Measurements from ENCODE around the gene FBXL17. TPM values are rescaled to one million over a fixed set of nuclear protein-coding genes. Genes with fewer than 3 reads are reported as not detected.
A peak's percentile ranks its signal among the peaks of the same experiment; 100 is the strongest.
"Not testable (repeated sequence)": the region's sequence is repeated elsewhere in the genome, so short reads cannot be mapped to it uniquely, and the experiment has no call there.

FBXL17 gene
- total RNA-seq, 1 experiment from 2014 or later = 18.0 TPM

DNA sequence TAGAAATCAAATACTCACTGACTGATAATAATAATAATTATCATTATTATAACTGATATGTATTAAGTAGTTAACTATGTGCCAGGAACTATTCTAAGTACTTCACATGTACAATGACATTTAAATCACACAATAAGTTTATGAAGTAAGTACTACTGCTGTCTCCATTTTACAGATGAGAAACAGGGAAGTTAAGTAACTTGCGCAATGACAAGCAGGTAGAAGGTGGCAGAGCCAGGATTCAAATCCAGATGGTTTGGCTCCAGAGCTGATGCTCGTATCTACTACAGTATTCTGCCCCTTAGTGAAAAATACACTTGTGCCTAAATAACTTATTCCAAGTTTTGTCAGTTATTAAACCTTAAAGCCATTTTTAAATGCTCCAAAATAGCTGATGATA lies 217.3 kb downstream of the FBXL17 start:
- no peak for DNase-seq (ENCODE audit: low spot score)

DNA sequence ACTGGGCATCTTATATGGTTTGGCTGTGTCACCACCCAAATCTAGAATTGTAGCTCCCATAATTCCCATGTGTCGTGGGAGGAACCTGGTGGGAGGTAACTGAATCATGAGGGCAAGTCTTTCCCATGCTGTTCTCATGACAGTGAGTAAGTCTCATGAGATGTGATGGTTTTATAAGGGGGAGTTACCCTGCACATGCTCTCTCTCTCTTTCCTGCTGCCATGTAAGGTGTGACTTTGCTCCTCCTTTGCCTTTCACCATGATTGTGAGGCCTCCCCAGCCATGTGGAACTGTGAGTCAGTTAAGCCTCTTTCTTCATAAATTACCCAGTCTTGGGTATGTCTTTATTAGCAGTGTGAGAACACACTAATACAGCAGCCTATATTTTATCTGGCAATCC lies 229.0 kb downstream of the FBXL17 start:
- not testable (repeated sequence) for DNase-seq (ENCODE audit: low spot score)

- DNase-seq (ENCODE audit: low spot score) = no peak
Observed at GRCh38 chr5:108149369-108149768, 232.5 kb downstream of the FBXL17 start.

DNA sequence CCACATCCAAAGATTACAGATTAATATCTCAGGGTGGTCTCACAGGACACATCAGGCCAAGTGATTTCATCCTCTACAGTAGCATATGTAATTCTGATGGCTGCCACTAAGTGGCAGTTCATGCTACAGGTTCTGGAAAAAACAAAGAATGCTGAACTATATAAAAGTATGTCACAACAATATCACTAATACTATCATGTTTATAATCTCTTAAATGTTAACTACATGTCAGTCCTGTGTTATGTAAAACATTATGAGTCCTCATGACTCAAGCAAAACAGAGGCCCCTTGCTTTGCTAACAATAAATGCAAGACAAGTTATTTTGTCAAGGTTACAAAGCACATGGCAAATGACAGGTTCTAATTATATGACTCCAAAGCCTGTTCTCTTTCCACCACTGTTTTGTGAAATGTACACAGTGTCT lies 233.2 kb downstream of the FBXL17 start:
- DNase-seq (ENCODE audit: low spot score) = peak; percentile 29

GRCh38 chr5:108146222-108146621 lies 235.7 kb downstream of the FBXL17 start:
- no peak for DNase-seq (ENCODE audit: low spot score)

DNA sequence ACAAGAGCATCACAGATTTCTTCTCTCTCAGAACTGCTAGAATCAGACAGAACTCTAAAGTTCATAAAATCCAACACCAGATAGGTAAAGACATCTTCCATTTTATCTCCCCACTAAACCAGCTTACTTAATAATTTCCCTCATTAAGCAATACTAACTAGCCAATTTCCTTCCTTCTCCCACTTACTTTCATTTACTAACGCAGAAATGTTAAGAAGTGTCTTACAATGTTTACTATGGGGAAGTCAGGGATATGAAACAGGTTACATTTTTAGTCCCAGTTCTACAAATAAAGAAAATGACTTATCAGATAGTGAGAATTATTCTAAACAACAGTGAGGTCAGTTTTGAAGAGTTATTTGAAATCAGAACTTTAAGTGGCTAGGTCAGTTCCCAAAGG lies 236.5 kb downstream of the FBXL17 start:
- no peak for DNase-seq (ENCODE audit: low spot score)

GRCh38 chr5:108144332-108144731 lies 237.6 kb downstream of the FBXL17 start:
- no peak for DNase-seq (ENCODE audit: low spot score)

DNA sequence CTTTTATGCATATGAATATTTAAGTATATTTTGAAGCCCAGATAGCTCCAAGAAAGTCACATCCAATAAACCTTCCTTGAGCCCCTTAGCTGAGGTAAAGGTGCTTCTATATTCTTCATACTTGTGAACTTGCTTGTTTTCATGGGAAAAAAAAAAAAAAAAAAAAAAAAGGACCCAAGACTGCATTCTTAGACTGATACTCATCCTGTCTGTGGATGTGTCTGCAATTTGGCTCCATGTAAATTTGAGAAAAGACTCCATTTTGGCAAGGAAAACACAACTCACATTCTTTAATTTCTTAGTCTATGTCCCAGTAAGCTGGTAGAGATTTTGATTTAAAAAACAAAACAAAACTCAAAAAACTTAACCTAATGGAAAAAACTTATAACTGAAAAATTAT lies 238.3 kb downstream of the FBXL17 start:
- DNase-seq (ENCODE audit: low spot score) = no peak

DNA sequence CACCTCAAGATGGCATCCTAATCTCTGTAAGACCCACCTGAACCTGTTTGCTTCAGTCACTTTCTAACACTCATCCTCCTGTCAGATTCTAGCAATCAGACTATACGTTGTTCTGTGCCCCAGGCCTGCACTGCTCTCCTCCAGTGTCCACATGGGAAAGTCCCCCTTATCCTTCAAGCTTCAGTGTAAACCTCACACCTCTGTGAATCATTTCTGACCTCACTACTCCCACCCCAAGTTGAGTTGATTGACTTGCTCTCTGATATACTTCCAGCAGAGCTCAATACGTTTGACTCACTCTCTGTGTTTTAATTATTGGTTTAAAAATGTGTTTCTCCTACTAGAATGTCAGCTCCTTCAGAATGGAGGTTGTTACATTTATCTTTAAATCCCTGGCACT lies 240.2 kb downstream of the FBXL17 start:
- no peak for DNase-seq (ENCODE audit: low spot score)

DNA sequence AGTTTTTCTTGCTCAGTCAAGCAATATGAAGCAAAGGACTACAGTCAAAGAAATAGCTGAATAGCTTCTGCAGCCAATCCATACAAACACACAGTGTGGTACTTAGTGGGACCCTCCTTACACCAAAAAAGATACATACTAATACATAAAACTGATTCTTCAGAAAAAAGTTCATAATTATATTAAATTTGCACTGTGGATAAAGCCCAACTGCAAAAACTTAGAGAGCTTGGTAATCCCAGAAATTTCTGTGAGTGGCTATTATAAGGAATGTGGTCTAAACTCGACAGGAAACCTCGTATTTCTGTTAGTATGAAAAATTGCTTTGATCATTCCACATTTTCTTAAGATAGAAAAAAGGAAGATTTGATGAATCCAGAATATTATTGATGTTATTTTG lies 245.4 kb downstream of the FBXL17 start:
- DNase-seq (ENCODE audit: low spot score) = no peak

GRCh38 chr5:108129129-108129528 lies 252.8 kb downstream of the FBXL17 start:
- no peak for DNase-seq (ENCODE audit: low spot score)

DNA sequence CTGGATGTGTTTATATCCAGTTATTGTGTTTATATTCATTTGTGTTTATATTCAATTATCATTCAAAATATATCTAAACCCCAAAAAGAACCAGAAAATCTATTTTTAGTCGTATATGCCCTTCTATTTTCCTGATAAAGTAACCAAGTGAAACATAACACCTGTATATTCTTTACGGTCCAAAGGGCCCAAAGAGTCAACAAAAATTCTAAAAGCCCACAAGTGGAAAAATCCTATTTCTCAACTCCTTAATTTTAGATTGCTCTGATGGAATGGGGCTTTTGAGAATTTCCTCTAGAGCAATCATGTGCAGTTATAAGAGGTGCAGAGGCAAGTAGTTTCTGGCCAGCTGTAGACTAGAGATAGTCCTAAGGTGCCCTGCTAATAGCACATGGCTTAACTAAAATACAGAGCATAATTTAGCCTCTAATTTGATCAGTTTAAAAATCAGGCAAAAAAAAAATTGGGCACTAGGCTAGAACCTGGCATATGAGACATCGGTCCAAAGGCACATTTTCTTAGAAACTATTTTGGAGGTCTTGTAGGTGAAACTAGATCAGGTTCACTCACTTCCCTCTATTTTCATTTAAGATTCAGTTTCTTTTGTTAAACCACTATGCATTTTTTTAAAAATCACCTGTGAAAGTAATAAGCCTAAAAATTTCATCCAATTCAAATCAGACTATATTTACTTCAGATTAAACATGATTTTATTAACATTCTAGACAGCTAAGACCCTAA lies 256.0 kb downstream of the FBXL17 start:
- DNase-seq (ENCODE audit: low spot score) = no peak

- no peak for DNase-seq (ENCODE audit: low spot score)
Observed at GRCh38 chr5:108124596-108124995, 257.3 kb downstream of the FBXL17 start.

GRCh38 chr5:108122702-108123101 lies 259.2 kb downstream of the FBXL17 start:
- no peak for DNase-seq (ENCODE audit: low spot score)

DNA sequence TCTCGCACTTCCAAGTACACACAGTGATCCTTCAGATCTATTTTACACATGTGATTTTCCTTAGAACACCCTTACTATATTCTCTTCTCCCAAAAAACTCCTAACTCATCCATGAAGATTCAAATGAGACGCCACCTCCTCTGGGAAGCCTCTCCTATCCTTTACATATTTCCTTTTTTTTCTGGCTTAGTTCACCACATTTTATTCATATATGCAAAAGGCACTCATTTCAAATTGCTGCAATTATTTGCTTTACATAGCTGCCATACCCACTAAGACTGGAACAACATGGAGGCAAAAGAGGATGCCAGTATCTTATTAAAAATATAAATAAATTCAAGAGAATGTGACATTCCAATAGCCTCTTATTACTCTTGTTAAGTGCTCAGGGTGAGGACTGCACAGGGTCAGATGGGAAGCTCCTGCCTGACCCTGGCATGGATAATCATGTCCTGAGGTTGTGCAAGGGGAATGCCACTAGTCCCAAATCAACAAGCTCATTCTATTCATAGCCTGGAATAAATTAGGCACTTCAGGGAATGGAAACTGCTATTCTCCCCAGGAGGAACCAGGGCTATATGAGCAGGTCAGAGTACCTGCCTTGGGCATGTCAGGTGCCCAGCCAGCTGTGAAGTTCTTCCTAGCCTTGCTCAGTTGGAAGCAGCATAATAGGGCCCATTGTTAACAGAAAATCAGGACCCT lies 262.9 kb downstream of the FBXL17 start:
- no peak for DNase-seq (ENCODE audit: low spot score)

DNA sequence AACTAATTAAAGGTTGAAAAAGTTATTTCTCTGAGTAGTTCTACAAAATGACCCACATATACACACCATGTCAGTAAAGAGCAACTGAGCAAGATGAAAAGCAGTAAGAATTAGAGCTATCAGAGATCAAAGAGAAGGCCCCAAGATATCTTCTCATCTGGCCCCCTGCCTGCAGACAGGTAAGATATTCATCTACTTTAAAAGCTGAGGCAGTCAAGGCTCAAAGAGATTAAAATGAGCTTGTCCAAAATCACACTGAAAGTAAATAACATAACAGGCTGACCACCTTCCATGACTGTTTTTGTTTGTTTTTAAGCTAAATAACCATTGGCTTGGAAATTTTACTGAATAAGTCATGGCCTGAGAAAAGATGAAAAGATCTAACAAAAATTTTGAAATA lies 266.2 kb downstream of the FBXL17 start:
- no peak for DNase-seq (ENCODE audit: low spot score)

GRCh38 chr5:108113950-108114349 lies 267.9 kb downstream of the FBXL17 start:
- DNase-seq (ENCODE audit: low spot score) = no peak

- no peak for DNase-seq (ENCODE audit: low spot score)
Observed at GRCh38 chr5:108111736-108112135, 270.2 kb downstream of the FBXL17 start.

DNA sequence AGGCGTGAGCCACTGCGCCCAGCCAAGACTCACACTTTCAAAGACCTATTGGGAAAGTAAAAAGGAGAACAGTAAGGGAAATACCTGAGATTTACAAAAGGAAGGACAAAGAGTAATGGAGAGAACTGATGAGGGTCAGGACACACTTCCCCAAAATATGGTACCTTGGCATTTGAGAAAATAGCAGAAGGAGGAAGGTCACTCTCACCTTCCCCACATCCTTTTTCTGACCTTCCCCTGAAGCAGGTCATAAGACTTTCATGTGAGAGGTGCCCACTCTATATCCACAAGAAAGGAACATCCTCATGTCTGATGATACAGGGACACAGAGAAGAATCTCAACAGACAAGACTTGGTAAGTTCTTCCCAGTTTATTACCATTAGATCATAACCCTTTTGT lies 272.8 kb downstream of the FBXL17 start:
- DNase-seq (ENCODE audit: low spot score) = no peak

DNA sequence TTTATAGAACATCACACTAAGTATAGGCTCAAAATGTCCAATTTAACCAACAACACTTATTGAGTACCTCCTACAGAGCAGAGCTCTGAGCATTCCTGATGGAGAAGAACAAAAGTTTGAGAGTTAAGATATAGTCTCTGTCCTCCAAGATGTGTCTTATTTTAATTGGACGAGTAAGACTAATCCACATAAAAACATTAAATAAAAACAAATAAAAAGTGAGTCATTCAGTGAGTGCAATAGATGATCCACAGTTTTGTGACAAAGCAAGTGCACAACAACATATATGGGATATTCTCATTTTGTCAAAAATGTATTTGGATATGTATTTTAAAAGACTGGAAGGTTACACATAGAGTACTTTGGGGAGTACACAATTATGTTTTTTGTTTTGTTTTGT lies 277.4 kb downstream of the FBXL17 start:
- no peak for DNase-seq (ENCODE audit: low spot score)

GRCh38 chr5:108102463-108102862 lies 279.4 kb downstream of the FBXL17 start:
- DNase-seq (ENCODE audit: low spot score) = no peak

DNA sequence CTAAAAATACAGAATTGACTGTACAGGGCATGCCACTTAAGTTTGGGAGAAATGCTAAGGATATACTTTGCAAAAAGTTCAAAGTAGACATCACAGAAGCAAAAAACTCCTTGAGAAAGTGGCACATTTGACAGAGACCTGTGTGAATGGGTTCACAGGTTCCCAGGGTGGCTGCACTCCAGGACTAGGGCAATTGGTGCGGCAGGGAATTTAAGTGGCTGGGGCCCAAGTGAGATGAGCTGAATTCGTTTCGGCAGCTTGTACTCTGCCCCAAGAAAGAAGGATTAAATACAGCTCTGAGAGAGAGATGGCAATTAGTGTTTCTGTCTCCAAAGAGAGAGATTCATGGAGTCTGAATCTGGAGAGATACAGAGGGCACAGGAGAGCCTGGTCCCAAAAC lies 280.1 kb downstream of the FBXL17 start:
- no peak for DNase-seq (ENCODE audit: low spot score)

- no peak for DNase-seq (ENCODE audit: low spot score)
Observed at GRCh38 chr5:108101130-108101529, 280.8 kb downstream of the FBXL17 start.

- DNase-seq (ENCODE audit: low spot score) = no peak
Observed at GRCh38 chr5:108094800-108095199, 287.1 kb downstream of the FBXL17 start.
